HFFc6 (cell line): ENCODE results near the gene DHRS13. TPM values are rescaled to one million over a fixed set of nuclear protein-coding genes. Genes with fewer than 3 reads are reported as not detected.
A peak's percentile ranks its signal among the peaks of the same experiment; 100 is the strongest.

Experiments
- DNase-seq: peaks from one replicate; pipeline ENCODE4 v3.0.0-alpha.2; 2018
- H3K27ac Mint-ChIP-seq: 2 replicates; pipeline ENCODE4 v1.8.0; 2020; ENCODE audit warnings: mild to moderate bottlenecking, mixed read lengths
- H3K27me3 Mint-ChIP-seq: 2 replicates; pipeline ENCODE4 v1.8.0; 2021; ENCODE audit warnings: mild to moderate bottlenecking, moderate library complexity, mixed read lengths; ENCODE audit not compliant: insufficient read depth
- H3K36me3 Mint-ChIP-seq: 2 replicates; pipeline ENCODE4 v1.8.0; 2021; ENCODE audit warnings: low read depth, mixed read lengths
- H3K4me1 Mint-ChIP-seq: 2 replicates; pipeline ENCODE4 v1.8.0; 2020; ENCODE audit warnings: low read depth, mixed read lengths
- H3K4me3 Mint-ChIP-seq: 2 replicates; pipeline ENCODE4 v1.8.0; 2020; ENCODE audit warnings: mild to moderate bottlenecking, moderate library complexity, mixed read lengths
- H3K9me3 Mint-ChIP-seq: 2 replicates; pipeline ENCODE4 v1.8.0; 2020; ENCODE audit warnings: mild to moderate bottlenecking, mixed read lengths
- CTCF ChIP-seq: fragments of 200-600 bp; sonication (generic); IDR thresholded peaks from 2 replicates; pipeline ENCODE4 v1.5.0; 2021; ENCODE audit warnings: antibody characterized with exemption, mild to moderate bottlenecking
- total RNA-seq, 6 experiments: library from RNA; stranded (reverse); fragmentation: NEBNext Ultra II Directional; extraction: Animal tissue kit (Norgen Biotek cat#: 25700); gene quantifications; 2 replicates in 1 of 6; 3 replicates in 5 of 6; pipeline ENCODE4 v1.2.3, GENCODE V29; 2021

The DHRS13 gene
- total RNA-seq, 6 experiments from 2014 or later, result 1.5 to 3.0 (median 2.2) TPM

DNA sequence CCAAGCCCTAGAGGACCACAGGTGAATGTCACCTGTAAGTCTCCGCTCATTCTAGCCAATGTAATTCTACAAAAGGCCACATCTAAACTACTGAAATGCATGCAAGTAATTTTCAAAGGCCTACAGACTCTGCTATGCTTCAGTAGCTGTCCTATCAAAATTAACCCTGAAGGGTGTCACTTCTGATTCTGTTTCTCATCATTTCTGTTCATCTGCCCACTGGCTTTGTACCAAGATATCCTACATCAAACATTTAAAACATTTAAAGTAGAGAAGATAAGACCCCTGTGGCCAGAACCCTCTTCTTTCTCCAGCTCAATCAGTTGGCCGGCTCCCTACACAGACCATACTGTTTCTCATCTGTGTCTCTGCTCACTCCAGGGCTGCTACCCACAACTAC, 26.9 kb upstream of the DHRS13 start:
- TF ChIP-seq CTCF, result no peak
- H3K27ac Mint-ChIP-seq, result no peak overlapping the region
- H3K27me3 Mint-ChIP-seq, result peaks cover 3% of the 10 kb centered on the region
- no peak overlapping the region for H3K4me3 Mint-ChIP-seq
- H3K36me3 Mint-ChIP-seq, result peaks cover 37% of the 10 kb centered on the region
- H3K4me1 Mint-ChIP-seq, result peaks cover 43% of the 10 kb centered on the region
- H3K9me3 Mint-ChIP-seq, result peaks cover 15% of the 10 kb centered on the region
- no peak for DNase-seq

- H3K27me3 Mint-ChIP-seq, result peaks cover 3% of the 10 kb centered on the region
- H3K9me3 Mint-ChIP-seq, result peaks cover 15% of the 10 kb centered on the region
- DNase-seq, result no peak
- peaks cover 43% of the 10 kb centered on the region for H3K36me3 Mint-ChIP-seq
- H3K27ac Mint-ChIP-seq, result no peak overlapping the region; the same call in 1 of the 2 replicates
- no peak overlapping the region for H3K4me3 Mint-ChIP-seq
- TF ChIP-seq CTCF, result no peak
- H3K4me1 Mint-ChIP-seq, result peaks cover 39% of the 10 kb centered on the region
These were observed 25.2 kb upstream of the DHRS13 start for GRCh38 chr17:28928061-28928460.

DNA sequence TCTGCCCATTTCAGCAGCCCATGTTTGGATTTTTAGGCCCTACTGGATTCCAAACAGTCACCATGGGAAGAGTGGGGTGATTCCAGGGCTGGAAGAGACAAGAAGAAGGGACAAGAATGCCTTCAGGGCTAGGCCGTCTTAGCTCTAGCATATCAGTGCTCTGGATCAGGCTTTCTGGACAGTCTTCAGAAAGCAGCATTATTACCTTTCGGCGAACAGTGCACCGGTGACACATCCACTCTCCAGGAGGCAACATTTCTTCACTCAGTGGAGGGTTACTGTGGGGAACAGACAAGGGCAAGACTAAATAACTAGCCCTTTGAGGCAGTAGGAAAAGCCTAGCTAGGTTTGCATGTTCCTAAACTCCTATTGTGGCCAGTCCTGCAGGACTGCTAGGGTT, 23.9 kb upstream of the DHRS13 start:
- peaks cover 3% of the 10 kb centered on the region for H3K27me3 Mint-ChIP-seq
- peaks cover 39% of the 10 kb centered on the region for H3K4me1 Mint-ChIP-seq
- H3K27ac Mint-ChIP-seq, result peak overlapping the region; percentile 80
- no peak overlapping the region for H3K4me3 Mint-ChIP-seq
- H3K9me3 Mint-ChIP-seq, result peaks cover 15% of the 10 kb centered on the region
- no peak for DNase-seq
- no peak for TF ChIP-seq CTCF
- peaks cover 52% of the 10 kb centered on the region for H3K36me3 Mint-ChIP-seq

DNA sequence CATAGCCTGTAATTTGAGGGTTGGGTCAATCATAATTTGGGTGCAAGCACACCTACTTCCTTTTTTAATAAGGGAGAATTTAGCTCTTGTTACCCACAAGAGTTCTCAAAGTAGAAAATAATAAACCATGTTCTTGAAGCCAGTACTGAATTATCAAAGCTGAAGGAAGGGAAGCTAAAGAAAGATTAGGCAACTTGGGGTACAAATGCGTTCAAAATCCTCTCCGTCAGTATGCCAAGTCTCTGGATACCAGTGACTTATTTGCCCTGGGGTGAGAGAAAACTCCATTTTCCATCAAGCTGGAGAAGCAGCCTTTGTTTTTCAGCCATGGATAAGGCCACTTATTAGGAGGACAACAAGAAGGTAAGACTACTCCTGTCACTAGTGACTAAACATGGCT, 23.5 kb upstream of the DHRS13 start:
- H3K27ac Mint-ChIP-seq, result peak overlapping the region; percentile 80
- TF ChIP-seq CTCF, result no peak
- H3K4me1 Mint-ChIP-seq, result peaks cover 43% of the 10 kb centered on the region
- peaks cover 3% of the 10 kb centered on the region for H3K27me3 Mint-ChIP-seq
- H3K36me3 Mint-ChIP-seq, result peaks cover 57% of the 10 kb centered on the region
- peak overlapping the region; percentile 15; the same call in 1 of the 2 replicates for H3K4me3 Mint-ChIP-seq
- peaks cover 15% of the 10 kb centered on the region for H3K9me3 Mint-ChIP-seq
- no peak for DNase-seq

- peak overlapping the region; percentile 15; the same call in 1 of the 2 replicates for H3K4me3 Mint-ChIP-seq
- H3K9me3 Mint-ChIP-seq, result peaks cover 15% of the 10 kb centered on the region
- peak; percentile 82 for DNase-seq
- no peak for TF ChIP-seq CTCF
- H3K27ac Mint-ChIP-seq, result peak overlapping the region; percentile 80
- H3K4me1 Mint-ChIP-seq, result peaks cover 45% of the 10 kb centered on the region
- peaks cover 3% of the 10 kb centered on the region for H3K27me3 Mint-ChIP-seq
- peaks cover 59% of the 10 kb centered on the region for H3K36me3 Mint-ChIP-seq
These were observed 23.1 kb upstream of the DHRS13 start for GRCh38 chr17:28925912-28926365.

DNA sequence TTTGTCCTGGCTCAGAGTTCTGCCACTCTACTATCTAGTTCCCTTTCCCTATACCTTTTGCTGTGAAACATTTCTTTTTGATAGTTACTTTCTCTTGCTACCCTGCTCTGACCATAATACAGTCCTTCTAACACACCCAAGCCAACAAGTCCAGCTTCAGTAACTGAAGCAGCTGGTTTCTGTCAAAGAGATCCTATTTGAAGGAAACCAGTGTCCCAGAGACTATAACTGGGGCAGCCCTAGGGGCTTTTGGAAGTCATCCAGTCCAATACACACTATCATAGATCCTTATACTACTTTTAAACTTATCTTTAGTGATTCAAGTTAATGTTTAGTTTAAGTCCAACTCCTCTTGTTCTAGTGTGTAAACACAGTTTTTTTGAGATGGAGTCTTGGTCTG, 17.3 kb upstream of the DHRS13 start:
- Mint-ChIP-seq H3K27me3 (no peaks in the 10 kb centered on the region; the same call in 1 of the 2 replicates), H3K4me1 (peaks cover 16% of the 10 kb centered on the region), H3K27ac (no peak overlapping the region), H3K9me3 (no peaks in the 10 kb centered on the region), H3K36me3 (peaks cover 65% of the 10 kb centered on the region), H3K4me3 (no peak overlapping the region)
- no peak for TF ChIP-seq CTCF
- DNase-seq, result no peak
